HUES48 (cell line): ENCODE data around the gene MRPL10.

Source experiments
- H3K27ac ChIP-seq: one replicate; pipeline ENCODE4 v1.7.0; 2013; ENCODE audit warnings: low read depth, low read length, inconsistent platforms
- H3K27me3 ChIP-seq: 2 replicates; pipeline ENCODE4 v1.6.1; 2013; ENCODE audit warnings: mild to moderate bottlenecking, low read length; ENCODE audit not compliant: control insufficient read depth, insufficient read depth
- H3K36me3 ChIP-seq: 2 replicates; pipeline ENCODE4 v1.6.1; 2013; ENCODE audit warnings: low read length; ENCODE audit not compliant: control insufficient read depth, insufficient read depth
- H3K4me1 ChIP-seq: 2 replicates; pipeline ENCODE4 v1.6.1; 2013; ENCODE audit warnings: mild to moderate bottlenecking, low read length; ENCODE audit not compliant: control insufficient read depth, insufficient read depth
- H3K4me3 ChIP-seq: 2 replicates; pipeline ENCODE4 v1.5.1; 2013; ENCODE audit warnings: mild to moderate bottlenecking, low read depth, low read length
- H3K9ac ChIP-seq: 2 replicates; pipeline ENCODE4 v1.6.1; 2013; ENCODE audit warnings: mild to moderate bottlenecking, low read depth, low read length, moderate library complexity
- H3K9me3 ChIP-seq: 2 replicates; pipeline ENCODE4 v1.6.1; 2013; ENCODE audit warnings: low read length; ENCODE audit not compliant: control insufficient read depth, insufficient read depth

Gene MRPL10

DNA sequence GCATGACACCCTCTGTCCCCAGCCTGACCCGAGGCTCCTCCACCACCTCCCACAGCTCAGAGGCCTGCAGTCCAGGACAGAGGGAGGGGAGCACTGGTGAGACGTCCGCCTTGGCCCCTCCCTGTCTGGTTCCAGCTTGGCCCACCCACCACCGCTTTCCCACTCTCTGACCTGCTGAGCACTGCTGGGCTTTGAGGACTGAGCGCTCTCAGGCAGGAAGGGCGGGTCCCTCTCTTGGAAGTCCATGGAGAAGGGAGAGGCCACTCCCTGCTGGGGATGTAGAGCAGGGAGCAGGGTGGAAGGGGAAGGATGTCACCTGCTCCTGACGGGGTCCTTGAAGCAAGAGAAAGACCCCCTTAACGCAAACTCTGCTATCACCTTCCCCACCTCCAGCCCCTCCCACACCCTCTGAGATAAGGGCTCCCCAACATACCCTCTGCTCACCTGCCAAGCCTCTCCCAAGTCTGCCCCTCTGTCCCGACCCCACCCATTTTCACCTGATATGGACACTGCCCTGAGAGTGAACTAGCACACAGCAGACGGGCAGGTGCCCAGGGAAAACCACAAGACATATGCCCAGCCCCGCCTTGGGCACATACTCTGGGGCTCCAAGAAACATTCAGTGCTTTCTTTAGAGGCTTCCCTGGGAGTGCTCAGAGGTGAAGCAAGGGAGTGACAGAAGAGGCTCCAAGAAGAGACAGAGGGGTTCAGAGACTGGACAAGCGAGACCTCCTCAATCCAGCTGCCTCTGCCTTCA, 11.1 kb downstream of the MRPL10 start:
- no peaks in the 10 kb centered on the region for H3K27me3 ChIP-seq
- H3K27ac ChIP-seq: no peak overlapping the region
- H3K36me3 ChIP-seq: peaks cover 18% of the 10 kb centered on the region
- no peak overlapping the region for H3K9ac ChIP-seq
- H3K9me3 ChIP-seq: no peaks in the 10 kb centered on the region
- 0 out of 2 replicates have a peak overlapping the region, but pooled peaks have one; percentile 93 for H3K4me3 ChIP-seq
- H3K4me1 ChIP-seq: peaks cover 7% of the 10 kb centered on the region

DNA sequence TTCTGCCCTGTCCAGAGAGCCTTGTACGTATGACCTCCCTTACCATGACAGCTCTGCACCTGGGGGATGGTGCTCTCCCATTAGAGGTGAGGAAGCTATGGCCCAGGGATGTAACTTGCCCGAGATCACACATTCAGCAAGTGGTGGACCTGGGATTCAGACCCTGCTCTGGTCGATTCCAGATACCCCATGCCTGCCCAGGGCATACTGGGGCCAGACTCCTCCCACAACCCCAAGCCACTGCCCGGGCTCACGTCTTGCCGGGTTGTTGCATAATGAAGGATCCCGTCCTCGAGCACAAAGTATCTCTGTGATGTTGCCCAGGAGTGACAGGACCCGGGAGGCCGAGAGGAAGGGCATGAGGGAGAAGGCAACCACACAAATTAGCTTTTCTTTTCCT, 11.9 kb downstream of the MRPL10 start:
- H3K36me3 ChIP-seq: peaks cover 15% of the 10 kb centered on the region
- no peak overlapping the region for H3K9ac ChIP-seq
- peaks cover 7% of the 10 kb centered on the region for H3K4me1 ChIP-seq
- H3K9me3 ChIP-seq: no peaks in the 10 kb centered on the region
- no peaks in the 10 kb centered on the region for H3K27me3 ChIP-seq
- H3K4me3 ChIP-seq: no peak overlapping the region
- no peak overlapping the region for H3K27ac ChIP-seq

DNA sequence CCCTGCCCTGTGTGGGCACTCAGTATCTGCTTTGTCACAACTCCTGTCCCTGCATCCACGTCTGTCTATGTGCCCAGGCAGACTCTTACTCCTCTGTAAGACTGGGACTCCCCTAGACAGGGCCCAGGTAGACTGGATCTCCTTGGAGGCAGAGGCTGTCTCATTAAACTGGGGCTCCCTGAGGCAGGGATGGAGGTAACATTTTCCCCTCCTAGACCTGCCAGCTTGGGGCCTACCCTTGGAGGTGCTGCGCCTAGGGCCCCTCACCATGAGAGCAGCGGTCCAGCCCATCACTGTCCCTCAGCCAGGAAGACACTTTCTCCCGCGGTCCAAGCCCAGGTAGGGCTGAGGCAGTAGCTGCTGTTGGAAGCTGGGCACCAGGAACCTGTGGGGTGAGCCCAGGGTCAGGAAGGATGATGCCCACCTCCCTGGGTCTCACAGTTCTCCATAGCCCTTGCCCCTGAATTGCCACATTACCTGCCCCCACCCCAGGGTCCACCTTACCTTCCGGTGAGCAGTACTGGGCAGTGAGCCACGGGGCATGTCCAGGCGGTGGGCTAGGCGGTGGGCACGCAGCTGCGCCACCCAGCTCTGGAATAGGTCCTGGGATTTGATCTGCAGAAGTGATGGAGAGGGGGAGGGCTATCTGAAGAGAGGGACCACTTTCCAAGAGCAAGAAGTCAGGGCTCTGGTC, 13.2 kb downstream of the MRPL10 start:
- H3K9ac ChIP-seq: no peak overlapping the region
- H3K9me3 ChIP-seq: no peaks in the 10 kb centered on the region
- no peak overlapping the region for H3K27ac ChIP-seq
- peaks cover 7% of the 10 kb centered on the region for H3K4me1 ChIP-seq
- H3K36me3 ChIP-seq: peaks cover 5% of the 10 kb centered on the region; the same call in 1 of the 2 replicates
- no peak overlapping the region for H3K4me3 ChIP-seq
- H3K27me3 ChIP-seq: no peaks in the 10 kb centered on the region

DNA sequence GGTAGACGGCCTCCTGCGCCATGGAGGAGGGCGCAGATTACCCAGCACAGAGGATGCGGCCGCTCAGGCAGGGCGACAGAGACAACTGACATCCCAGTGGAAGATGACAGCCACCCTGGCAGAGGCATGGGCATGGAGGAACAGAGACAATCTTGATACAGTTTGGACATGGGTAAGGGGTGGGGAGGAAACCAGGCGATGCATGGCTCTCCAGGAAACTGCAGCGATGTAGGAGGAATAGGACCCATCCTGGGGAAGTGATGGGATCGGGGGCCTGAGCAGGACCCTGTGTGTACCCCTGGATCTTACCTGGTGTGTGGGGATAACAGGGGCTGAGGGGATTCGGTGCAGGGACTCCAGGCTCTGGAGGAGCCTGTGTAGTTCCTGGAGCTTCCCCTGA, 14.4 kb downstream of the MRPL10 start:
- Histone ChIP-seq H3K4me3 (no peak overlapping the region), H3K9me3 (no peaks in the 10 kb centered on the region), H3K9ac (no peak overlapping the region), H3K27me3 (no peaks in the 10 kb centered on the region), H3K4me1 (peaks cover 2% of the 10 kb centered on the region), H3K27ac (no peak overlapping the region), H3K36me3 (peaks cover 5% of the 10 kb centered on the region; the same call in 1 of the 2 replicates)

DNA sequence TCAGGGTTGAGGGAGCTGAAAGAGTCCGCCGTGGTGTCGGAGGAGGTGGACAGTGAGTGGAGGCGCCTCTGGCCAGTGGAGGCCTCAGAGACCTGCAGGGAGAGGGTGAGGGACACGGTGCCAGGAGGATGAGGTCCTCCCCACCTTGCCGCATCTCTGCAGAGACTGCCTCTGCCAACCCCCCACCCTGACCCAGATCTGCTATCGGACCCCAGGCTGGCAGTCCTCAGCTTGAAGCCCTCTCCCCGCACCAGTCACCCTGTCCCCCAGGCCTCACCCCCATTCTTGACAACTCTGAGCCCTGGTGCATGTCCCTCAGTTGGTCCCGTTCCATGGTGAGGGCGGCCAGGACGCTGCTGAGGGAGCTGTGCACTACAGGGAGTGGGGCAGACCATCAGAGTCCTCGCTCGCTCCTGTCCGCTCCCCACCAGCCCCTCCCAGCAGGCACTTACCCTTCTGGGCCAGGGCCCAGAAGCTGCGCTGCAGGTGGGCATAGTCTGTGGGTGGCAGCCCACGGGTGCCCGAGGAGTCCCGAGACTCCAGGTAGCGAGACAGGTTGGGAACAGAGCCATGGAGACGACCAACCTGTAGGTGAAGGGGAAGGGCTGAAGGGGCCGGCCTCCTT, 15.1 kb downstream of the MRPL10 start:
- no peaks in the 10 kb centered on the region for H3K4me1 ChIP-seq
- no peak overlapping the region for H3K9ac ChIP-seq
- no peak overlapping the region for H3K27ac ChIP-seq
- H3K4me3 ChIP-seq: no peak overlapping the region
- no peaks in the 10 kb centered on the region for H3K9me3 ChIP-seq
- H3K27me3 ChIP-seq: no peaks in the 10 kb centered on the region
- H3K36me3 ChIP-seq: peaks cover 5% of the 10 kb centered on the region; the same call in 1 of the 2 replicates

DNA sequence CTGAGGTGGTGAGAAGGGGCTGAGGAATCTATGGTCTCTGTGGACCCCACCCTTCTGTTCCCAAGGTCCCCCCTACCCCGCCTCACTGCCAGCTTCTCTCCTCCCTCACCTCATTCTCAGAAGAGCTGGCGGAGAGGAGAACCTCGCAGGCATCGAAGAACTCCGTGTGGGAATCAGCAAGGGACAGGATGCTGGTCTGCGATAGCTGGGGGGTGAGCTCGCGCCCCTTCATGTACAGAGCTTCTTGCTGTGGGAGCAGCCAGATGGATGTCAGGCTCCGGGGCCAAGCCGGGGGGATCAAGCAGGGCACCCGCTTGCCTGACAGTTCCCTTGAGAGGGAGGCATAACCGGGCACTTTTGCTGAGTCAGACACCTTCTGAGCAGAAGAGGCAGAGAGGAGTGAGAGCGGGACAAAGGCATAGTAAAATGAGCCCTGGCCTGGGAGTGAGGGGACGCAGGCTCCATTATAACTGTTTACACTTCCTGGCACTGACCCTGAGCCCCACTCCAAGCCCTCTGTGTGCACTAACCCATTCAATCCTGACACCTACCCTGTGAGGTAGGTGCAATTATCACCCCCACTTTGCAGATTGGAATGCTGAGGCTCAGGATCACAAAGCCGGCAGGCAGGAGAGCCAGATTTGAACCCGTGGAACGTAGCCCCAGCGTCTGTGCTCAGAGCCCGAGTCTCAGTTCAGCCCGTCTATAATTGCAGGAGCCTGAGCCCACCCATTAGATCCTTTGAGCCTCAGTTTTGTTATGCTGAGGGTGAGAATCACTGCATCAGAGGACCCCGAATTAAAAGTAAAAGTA, 16.0 kb downstream of the MRPL10 start:
- H3K36me3 ChIP-seq: peaks cover 5% of the 10 kb centered on the region; the same call in 1 of the 2 replicates
- H3K9ac ChIP-seq: no peak overlapping the region
- no peaks in the 10 kb centered on the region for H3K4me1 ChIP-seq
- H3K4me3 ChIP-seq: no peak overlapping the region
- H3K27ac ChIP-seq: no peak overlapping the region
- no peaks in the 10 kb centered on the region for H3K9me3 ChIP-seq
- no peaks in the 10 kb centered on the region for H3K27me3 ChIP-seq

DNA sequence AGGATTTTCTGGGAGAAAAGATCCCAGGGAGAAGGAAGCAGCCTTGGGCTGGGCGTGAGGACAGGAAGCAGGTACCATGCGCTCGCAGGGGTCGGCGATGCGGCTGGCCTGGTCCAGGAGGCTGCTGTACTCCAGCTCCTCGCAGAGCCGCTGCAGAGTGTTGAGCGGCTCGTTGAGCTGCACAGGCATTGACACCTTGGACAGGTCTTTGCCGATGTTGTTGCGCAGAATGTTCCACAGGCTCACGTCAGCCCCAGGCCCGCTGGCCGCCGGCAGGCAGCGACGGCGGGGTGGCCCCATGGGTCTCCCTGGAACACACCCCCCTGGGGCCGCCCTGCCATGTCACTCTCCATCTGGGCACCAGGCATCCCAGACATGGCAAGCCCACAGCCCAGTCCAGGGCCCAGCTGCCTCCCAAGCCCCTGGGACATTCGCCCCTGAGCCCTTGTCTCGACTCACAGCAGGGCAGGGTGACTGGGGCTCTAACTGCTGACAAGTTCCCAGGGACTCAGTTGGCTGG, 17.8 kb downstream of the MRPL10 start:
- Histone ChIP-seq H3K27ac (no peak overlapping the region), H3K27me3 (no peaks in the 10 kb centered on the region), H3K36me3 (peaks cover 8% of the 10 kb centered on the region; the same call in 1 of the 2 replicates), H3K9me3 (no peaks in the 10 kb centered on the region), H3K4me1 (no peaks in the 10 kb centered on the region), H3K9ac (no peak overlapping the region), H3K4me3 (no peak overlapping the region)

DNA sequence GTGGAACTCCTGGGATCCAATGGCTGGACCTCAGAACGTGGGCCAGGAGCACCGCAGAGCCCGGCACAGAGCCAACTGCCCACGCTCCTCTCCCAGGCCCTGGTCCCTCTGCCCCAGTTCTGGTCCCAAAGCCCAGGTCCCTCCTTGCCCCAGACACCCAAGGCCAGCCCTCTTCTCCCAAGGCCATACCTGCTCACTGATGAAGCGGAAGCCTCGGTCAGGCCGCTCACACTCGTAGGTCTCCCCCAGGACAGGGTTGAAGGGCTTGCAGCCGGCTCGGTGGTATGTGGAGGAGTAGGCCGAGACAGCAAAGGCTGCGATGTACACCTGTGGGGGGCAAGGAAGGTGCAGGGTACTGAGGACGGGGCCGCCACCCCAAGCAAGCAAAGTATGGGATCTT, 18.3 kb downstream of the MRPL10 start:
- no peaks in the 10 kb centered on the region for H3K4me1 ChIP-seq
- H3K36me3 ChIP-seq: peaks cover 8% of the 10 kb centered on the region; the same call in 1 of the 2 replicates
- no peak overlapping the region for H3K27ac ChIP-seq
- no peak overlapping the region for H3K9ac ChIP-seq
- H3K9me3 ChIP-seq: no peaks in the 10 kb centered on the region
- H3K27me3 ChIP-seq: no peaks in the 10 kb centered on the region
- H3K4me3 ChIP-seq: no peak overlapping the region

DNA sequence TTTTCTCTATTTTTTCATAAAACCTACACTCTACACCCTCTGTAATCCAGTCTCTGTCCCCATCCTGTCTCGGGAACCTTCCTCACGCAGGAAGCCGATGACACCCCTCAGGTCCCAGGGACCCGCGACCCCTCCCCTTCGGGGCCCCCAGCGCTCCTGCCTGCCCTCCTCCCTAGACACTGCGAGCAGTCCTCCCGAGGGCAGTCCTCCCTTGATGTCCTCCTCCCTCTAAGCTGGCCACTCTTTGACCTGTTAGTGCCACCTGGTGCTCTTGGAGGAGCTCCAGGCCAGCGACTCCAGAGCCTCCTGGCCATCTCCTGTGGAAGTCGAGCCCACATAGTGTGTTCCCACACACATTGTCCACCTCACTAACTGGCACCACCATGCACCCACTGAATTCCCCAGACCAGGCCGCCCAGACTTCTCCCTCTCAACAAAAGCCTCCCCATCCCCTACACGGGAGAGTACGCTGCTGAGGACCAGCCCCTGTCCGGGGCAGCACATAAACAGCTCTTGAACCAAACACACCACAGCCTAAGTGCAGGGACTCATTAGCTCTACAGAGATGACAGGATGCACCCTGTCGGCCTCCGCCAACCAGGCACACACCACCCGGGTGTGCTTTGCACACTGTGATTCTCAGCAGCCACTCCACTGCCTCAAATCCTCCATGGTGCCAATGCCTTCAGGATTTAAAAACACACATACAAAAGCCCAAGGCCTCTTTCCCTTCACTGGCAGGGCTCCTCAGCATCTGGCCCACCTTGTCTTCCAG, 19.0 kb downstream of the MRPL10 start:
- no peaks in the 10 kb centered on the region for H3K9me3 ChIP-seq
- no peaks in the 10 kb centered on the region for H3K27me3 ChIP-seq
- H3K4me3 ChIP-seq: no peak overlapping the region
- H3K9ac ChIP-seq: no peak overlapping the region
- no peaks in the 10 kb centered on the region for H3K4me1 ChIP-seq
- no peak overlapping the region for H3K27ac ChIP-seq
- H3K36me3 ChIP-seq: peaks cover 8% of the 10 kb centered on the region; the same call in 1 of the 2 replicates

DNA sequence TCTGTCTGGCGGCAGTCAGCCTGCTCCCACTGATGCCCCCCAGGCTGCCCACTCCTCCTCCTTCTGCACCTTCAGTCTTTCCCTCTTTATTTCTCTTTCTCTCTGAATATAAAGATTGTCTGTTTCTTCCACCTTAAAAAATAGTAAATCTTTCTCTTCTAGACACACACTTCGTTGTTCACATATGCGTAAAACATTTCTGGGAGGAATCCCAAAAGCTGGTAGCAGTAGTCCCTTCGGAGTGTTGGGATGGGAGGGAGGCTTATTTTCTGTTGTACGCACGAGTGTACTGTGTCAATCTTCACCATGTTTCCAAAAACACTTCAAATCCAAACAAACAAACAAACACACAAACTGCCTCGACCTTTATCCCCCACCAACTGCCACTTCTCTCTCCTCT, 19.6 kb downstream of the MRPL10 start:
- H3K27ac ChIP-seq: no peak overlapping the region
- H3K9ac ChIP-seq: no peak overlapping the region
- H3K4me1 ChIP-seq: no peaks in the 10 kb centered on the region
- H3K9me3 ChIP-seq: no peaks in the 10 kb centered on the region
- H3K4me3 ChIP-seq: no peak overlapping the region
- H3K27me3 ChIP-seq: no peaks in the 10 kb centered on the region
- peaks cover 7% of the 10 kb centered on the region; the same call in 1 of the 2 replicates for H3K36me3 ChIP-seq
